HG02642 (cell line): ENCODE results near the gene OBP2B.
"Not testable (repeated sequence)": the region's sequence is repeated elsewhere in the genome, so short reads cannot be mapped to it uniquely, and the experiment has no call there.

Experiments
- ATAC-seq: cut with Tn5 transposase; IDR thresholded peaks from one replicate; pipeline ENCODE4 v1.9.1; 2021; ENCODE audit warnings: mild to moderate bottlenecking; ENCODE audit not compliant: unreplicated experiment, poor library complexity

The OBP2B gene

GRCh38 chr9:133171161-133171961, 37.7 kb downstream of the OBP2B start:
- ATAC-seq = no peak

DNA sequence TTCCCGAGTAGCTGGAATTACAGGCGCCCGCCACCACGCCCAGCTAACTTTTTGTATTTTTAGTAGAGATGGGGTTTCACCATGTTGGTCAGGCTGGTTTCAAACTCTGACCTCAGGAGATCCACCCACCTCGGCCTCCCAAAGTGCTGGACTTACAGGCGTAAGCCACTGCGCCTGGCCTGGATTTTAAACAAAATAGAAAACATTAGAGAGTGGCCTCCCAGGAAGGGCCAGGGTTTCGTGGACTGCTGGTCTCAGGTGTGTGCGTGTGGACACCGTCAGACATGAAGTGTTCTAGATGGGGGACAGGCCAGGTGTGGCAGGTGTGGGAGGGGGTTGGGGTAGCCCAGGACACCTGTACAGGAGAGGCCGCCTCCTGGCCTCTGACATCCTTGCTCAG, 38.3 kb downstream of the OBP2B start:
- ATAC-seq = no peak

DNA sequence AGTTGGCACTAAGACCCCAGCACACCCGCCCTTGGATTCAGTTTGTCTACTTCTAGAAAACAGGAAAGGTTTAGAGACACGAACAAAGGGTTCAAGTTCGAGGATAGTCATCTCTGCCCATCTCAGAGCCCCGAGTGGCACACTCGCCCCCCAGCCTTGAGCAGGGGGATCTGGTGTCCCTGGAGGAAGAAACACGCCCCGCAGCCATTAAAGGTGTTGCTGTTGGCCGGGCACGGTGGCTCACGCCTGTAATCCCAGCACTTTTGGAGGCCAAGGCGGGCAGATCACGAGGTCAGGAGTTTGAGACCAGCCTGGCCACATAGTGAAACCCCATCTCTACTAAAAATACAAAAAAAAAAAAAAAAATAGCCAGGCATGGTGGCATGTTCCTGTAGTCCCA, 39.4 kb downstream of the OBP2B start:
- not testable (repeated sequence) for ATAC-seq

DNA sequence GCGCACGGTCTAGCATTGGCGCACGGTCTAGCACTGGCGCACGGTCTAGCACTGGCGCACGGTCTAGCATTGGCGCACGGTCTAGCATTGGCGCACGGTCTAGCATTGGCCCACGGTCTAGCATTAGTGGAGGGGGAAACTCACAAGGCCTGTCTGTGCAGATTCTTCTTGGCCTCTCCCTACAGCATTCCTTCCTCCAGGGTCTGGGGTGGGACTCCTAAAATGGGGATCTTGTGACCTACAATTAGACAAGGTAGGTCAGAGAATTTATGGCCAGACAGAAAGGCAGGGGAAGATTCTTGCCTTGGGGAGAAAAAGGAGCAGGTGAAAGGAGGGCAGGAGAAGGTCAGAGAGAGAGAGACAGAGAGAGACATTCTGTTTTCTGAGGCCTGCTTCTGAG, 39.9 kb downstream of the OBP2B start:
- no peak for ATAC-seq

GRCh38 chr9:133168432-133168831, 40.6 kb downstream of the OBP2B start:
- ATAC-seq = no peak

- no peak for ATAC-seq
Measured at GRCh38 chr9:133167769-133168168, 41.3 kb downstream of the OBP2B start.

- ATAC-seq = no peak
Measured at GRCh38 chr9:133167096-133167730, 41.8 kb downstream of the OBP2B start.

DNA sequence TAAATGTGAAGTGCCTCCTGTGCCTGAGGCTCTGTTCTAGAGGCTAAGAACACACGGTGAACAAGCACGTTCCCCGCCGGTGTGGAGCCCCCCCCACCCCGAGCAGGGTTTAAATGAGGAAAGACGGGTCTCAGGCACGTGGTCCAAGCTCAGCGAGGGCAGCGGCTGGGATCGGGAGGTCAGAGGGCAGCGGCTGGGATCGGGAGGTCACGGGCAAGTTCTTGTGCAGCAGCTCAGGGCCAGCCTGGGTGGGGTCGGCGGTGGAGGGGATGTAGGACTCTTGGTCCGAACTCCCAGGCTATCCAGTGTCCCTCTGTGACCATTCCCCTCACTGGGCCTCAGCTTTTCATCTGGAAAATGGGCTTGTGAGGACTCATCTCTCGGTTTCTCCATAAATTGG, 42.7 kb downstream of the OBP2B start:
- ATAC-seq = no peak

DNA sequence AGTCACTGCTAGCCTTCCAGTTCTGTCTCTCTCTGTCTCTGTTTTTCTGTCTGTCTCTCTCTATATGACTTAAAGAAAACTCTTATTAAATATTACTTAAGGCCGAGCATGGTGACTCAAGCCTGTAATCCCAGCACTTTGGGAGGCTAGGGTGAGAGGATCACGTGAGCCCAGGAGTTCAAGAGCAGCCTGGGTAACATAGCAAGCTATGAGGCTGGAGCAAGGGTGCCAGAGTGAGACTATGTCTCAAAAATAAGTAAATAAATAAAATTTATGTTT, 43.7 kb downstream of the OBP2B start:
- no peak for ATAC-seq

- no peak for ATAC-seq
Measured at GRCh38 chr9:133164191-133164590, 44.9 kb downstream of the OBP2B start.

DNA sequence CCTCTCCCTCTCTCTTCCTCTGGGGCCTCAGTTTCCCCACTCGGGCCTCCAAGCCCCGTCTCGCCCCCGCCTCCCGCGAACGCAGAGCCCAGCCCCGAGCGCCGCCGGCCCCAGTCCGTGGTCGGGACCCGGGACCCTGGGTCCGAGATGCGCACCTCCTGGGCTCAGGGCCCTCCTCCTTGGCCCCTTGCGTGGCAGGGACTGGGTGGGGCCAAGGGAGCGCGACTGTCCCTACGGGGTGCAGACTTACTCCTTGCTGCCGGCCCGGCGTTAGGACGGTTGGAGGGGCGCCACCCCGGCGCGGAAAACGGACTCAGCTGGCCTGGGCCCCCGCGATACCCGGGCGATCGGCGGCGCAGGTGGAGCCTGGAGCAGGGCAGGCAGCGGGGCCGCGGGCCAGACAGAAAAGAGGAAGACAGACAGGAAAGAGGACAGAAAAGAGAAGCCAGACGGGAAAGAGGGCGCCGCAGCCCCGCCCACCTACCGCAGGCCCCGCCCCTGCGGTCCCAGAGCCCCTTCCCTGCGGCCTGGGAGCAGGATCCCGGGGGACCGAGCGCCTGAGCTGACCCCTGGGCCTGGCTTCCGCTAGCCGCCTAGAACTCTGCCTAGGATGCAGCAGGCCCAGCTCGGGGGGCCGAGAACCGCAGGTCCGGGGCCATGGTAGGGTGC, 45.4 kb downstream of the OBP2B start, which contains the start of gene GBGT1:
GBGT1 (minus strand) TSS at position 411 of the 669 bp plus-strand sequence. CDS start 1,502 bp downstream, outside the sequence.
- peak; percentile 58 for ATAC-seq

DNA sequence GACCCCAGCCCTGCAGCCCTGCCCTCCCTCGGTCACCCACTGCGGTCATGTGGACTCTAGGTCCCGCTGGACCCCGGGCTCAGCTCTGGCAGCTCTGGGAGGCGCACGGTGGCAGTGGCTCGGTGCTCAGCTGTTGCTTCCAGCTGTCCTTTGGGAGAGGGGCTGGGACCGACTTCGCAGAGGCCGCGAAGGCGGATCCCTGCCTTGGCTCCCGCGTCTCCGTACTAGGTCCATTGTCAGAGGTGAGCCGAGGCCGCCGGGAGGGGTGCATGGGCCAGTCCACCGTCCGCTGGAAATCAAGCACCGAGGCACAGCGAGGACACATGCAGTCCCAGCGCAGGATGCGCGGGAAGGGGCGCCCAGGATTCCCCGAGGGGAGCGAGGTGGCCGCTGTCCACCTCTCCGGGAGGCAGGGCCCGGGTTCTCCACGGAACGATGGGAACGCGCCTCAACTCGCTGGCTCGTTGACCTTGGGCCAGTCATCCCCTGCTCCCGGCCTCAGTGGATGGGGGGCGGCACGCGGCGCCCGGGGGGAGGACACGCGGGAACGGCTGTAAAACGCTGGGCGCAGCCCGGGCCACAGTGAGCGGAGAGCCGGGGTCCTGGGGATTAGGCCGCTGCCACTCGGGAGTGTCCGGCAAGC, 46.1 kb downstream of the OBP2B start:
- ATAC-seq = no peak

DNA sequence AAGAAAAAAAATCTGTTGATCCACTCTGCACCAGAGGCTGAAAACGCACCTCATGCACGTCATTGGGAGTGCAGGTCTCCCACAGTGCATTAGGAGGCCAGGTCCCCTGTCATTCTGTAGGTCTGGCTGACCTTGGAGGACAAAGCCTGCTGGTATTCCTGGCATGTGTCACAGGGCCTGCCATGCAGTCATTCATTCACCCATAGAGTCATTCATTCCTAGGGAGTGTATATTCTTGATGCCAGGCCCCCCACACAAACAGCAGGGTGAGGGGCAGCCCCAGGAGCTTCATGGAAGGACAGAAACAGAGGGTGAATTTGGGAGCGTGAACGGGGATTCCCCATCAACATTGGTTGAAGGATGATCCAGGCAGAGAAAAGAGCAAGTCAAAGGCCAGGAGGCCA, 47.5 kb downstream of the OBP2B start:
- ATAC-seq = no peak

GRCh38 chr9:133160742-133161546, 48.1 kb downstream of the OBP2B start:
- no peak for ATAC-seq

- ATAC-seq = no peak
Measured at GRCh38 chr9:133158695-133159094, 50.4 kb downstream of the OBP2B start.
